ENCODE results near the gene UST. TPM values are rescaled to one million over a fixed set of nuclear protein-coding genes. Genes with fewer than 3 reads are reported as not detected.

The UST gene
- total RNA-seq, 2 experiments from 2014 or later = 1.9 to 3.7 TPM

DNA sequence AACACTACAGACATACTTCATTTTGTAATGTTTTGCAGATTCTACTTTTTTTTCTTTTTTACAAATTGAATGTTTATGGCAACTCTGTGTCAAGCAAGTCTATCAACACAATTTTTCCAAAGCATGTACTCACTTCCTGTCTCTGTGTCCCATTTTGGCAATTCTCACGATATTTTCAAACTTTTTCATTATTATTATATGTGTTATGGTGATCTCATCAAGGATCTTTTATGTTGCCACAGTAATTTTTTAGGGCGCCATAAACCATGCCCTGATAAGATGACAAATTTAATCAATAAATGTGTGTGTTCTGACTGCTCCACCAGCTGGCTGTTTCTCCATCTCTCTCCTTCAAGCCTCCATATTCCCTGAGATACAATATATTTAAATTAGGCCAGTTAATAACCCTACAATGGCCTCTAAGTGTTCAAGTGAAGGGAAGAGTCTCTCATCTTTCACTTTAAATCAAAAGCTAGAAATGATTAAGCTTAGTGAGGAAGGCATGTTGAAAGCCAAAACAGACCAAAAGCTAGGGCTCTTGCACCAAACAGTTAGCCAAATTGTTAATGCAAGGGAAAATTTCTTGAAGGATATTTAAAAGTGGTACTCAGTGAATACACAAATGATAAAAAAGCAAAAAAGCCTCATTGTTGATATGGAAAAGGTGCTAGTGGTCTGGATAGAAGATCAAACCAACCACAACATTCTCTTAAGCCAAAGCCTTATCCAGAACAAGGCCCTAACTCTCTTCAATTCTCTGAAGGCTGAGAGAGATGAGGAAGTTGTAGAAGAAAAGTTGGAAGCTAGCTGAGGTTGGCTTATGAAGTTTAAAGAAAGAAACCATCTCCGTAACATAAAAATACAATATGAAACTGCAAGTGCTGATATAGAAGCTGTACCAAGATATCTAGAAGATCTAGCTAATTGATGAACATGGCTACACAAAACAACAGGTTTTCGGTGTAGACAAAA lies 376.3 kb downstream of the UST start:
- Histone ChIP-seq H3K27ac (ENCODE audit: low read depth in 1 of 2, low read length in 2 of 2) (no peak overlapping the region), H3K27me3 (ENCODE audit: control insufficient read depth in 1 of 2, insufficient read depth in 2 of 2, low read length in 2 of 2) (no peaks in the 10 kb centered on the region), H3K4me3 (ENCODE audit: low read length) (no peak overlapping the region), H3K4me1 (ENCODE audit: insufficient read depth, low read length) (peaks cover 7% of the 10 kb centered on the region), H3K9me3 (ENCODE audit: control insufficient read depth in 1 of 2, insufficient read depth in 1 of 2, low read length in 2 of 2) (no peaks in the 10 kb centered on the region), H3K36me3 (ENCODE audit: insufficient read depth, low read length) (no peaks in the 10 kb centered on the region)
- Mint-ChIP-seq H3K27ac (no peak overlapping the region), H3K9me3 (peaks cover 5% of the 10 kb centered on the region), H3K4me3 (no peak overlapping the region), H3K4me1 (ENCODE audit: low read depth) (peaks cover 33% of the 10 kb centered on the region), H3K36me3 (ENCODE audit: low read depth) (no peaks in the 10 kb centered on the region), H3K27me3 (no peaks in the 10 kb centered on the region)
- ChIA-PET POLR2A (interaction anchor here (1.4 kb wide), 1 partner anchor 17 kb away, joined by 3 read pairs; no protein-coding TSS in a partner anchor), CTCF (no interaction called here)
- TF ChIP-seq, protein P1, sequence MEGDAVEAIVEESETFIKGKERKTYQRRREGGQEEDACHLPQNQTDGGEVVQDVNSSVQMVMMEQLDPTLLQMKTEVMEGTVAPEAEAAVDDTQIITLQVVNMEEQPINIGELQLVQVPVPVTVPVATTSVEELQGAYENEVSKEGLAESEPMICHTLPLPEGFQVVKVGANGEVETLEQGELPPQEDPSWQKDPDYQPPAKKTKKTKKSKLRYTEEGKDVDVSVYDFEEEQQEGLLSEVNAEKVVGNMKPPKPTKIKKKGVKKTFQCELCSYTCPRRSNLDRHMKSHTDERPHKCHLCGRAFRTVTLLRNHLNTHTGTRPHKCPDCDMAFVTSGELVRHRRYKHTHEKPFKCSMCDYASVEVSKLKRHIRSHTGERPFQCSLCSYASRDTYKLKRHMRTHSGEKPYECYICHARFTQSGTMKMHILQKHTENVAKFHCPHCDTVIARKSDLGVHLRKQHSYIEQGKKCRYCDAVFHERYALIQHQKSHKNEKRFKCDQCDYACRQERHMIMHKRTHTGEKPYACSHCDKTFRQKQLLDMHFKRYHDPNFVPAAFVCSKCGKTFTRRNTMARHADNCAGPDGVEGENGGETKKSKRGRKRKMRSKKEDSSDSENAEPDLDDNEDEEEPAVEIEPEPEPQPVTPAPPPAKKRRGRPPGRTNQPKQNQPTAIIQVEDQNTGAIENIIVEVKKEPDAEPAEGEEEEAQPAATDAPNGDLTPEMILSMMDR (IDR thresholded peaks at IDR 0.05) = no peak
- intact Hi-C loops (cut with DNase I, micrococcal nuclease) = no loop called here
- ATAC-seq (ENCODE audit: poor library complexity) (no peak), DNase-seq (no peak)

DNA sequence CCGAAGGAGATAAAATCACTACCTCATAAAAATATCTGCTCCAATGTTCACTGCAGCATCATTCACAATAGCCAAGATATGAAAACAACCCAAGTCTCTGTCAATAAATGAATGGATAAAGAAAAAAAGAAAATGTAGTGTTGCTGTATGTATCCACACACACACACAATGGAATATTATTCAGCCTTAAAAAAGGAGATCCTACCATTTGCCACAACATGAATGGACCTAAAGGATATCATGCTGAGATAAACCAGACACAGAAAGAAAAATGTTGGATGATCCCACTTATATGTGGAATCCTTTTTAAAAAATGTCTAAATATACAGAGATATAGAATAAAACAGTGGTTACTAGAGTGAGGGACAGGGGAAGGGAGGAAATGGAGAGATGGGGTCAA lies 378.5 kb downstream of the UST start:
- POLR2A ChIA-PET = no interaction called here
- H3K4me3 ChIP-seq (ENCODE audit: low read length) = no peak overlapping the region
- CTCF ChIA-PET = no interaction called here
- ATAC-seq (ENCODE audit: poor library complexity) = no peak
- H3K27ac ChIP-seq (ENCODE audit: low read depth in 1 of 2, low read length in 2 of 2) = no peak overlapping the region
- H3K9me3 ChIP-seq (ENCODE audit: control insufficient read depth in 1 of 2, insufficient read depth in 1 of 2, low read length in 2 of 2) = no peaks in the 10 kb centered on the region
- no peaks in the 10 kb centered on the region for H3K36me3 ChIP-seq (ENCODE audit: insufficient read depth, low read length)
- no peak for DNase-seq
- H3K27me3 ChIP-seq (ENCODE audit: control insufficient read depth in 1 of 2, insufficient read depth in 2 of 2, low read length in 2 of 2) = no peaks in the 10 kb centered on the region
- H3K4me1 ChIP-seq (ENCODE audit: insufficient read depth, low read length) = peaks cover 24% of the 10 kb centered on the region
- Mint-ChIP-seq H3K27me3 (no peaks in the 10 kb centered on the region), H3K4me1 (ENCODE audit: low read depth) (peaks cover 55% of the 10 kb centered on the region), H3K27ac (no peak overlapping the region), H3K4me3 (no peak overlapping the region), H3K36me3 (ENCODE audit: low read depth) (no peaks in the 10 kb centered on the region), H3K9me3 (peaks cover 5% of the 10 kb centered on the region)
- intact Hi-C loops (cut with DNase I, micrococcal nuclease) = no loop called here
- TF ChIP-seq, protein P1 (IDR thresholded peaks at IDR 0.05) = no peak

Data from CD4-positive, alpha-beta T cell (primary cell).